ENCODE data around the gene PLEKHA1.

Gene PLEKHA1

DNA sequence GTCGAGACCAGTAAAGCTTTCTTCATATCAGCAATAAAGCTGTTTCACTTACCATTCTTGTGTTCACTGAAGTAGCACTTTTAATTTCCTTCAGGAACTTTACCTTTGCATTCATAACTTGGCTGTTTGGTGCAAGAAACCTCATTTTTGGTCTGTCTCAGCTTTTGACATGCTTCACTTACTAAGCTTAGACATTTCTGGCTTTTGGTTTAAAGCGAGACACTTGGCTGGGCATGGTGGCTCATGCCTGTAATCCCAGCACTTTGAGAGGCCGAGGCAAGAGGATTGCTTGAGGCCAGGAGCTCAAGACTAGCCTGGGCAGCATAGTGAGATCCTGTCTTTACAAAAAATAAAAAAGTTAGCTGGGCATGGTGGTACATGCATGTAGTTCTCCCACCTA is 15.8 kb downstream of the PLEKHA1 start:
- no peak for TF ChIP-seq Cebpa-rat (IDR thresholded peaks at IDR 0.05)
- Histone ChIP-seq H4K20me1 (peaks cover 0 to 46% (median 0%) of the 10 kb centered on the region in 11 experiments; a peak in 6 of 22 replicates), H3K9me3 (replicated peaks in 1 of 11) (peaks cover 0 to 5% (median 0%) of the 10 kb centered on the region in 11 experiments; a peak in 2 of 22 replicates), H3K27me3 (no peaks in the 10 kb centered on the region), H3K4me2 (peak overlapping the region in 4 of 11 experiments; percentile 8 to 34 (median 20); a peak in 4 of 22 replicates), H3K4me1 (peaks cover 0 to 16% (median 3%) of the 10 kb centered on the region in 10 experiments; a peak in 7 of 20 replicates), H3K4me3 (no peak overlapping the region), H3K27ac (no peak overlapping the region), H3K9ac (no peak overlapping the region), H3K36me3 (peaks cover 0 to 18% (median 11%) of the 10 kb centered on the region in 11 experiments; a peak in 10 of 22 replicates)

DNA sequence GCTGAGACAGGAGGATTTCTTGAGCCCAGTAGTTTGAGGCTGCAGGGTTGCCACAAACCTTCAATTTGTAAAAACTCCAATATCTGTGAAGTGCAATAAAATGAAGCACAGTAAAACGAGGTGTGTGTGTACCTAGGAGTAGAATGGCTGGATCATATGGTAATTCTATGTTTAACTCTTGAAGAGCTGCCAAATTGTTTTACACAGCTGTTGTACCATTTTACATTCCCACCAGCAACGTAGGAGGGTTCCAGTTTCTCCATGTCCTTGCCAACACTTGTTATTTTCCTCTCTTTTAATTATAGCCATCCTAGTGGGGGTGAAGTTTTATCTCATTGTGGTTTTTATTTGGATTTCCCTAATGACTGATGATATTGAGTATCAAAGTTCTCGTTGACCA is 16.2 kb downstream of the PLEKHA1 start:
- Histone ChIP-seq H3K36me3 (peaks cover 0 to 18% (median 11%) of the 10 kb centered on the region in 11 experiments; a peak in 10 of 22 replicates), H3K4me1 (peaks cover 0 to 16% (median 3%) of the 10 kb centered on the region in 10 experiments; a peak in 7 of 20 replicates), H3K27me3 (no peaks in the 10 kb centered on the region), H4K20me1 (peaks cover 0 to 43% (median 0%) of the 10 kb centered on the region in 11 experiments; a peak in 5 of 22 replicates), H3K9me3 (replicated peaks in 1 of 11) (peaks cover 0 to 5% (median 0%) of the 10 kb centered on the region in 11 experiments; a peak in 2 of 22 replicates), H3K27ac (no peak overlapping the region), H3K9ac (no peak overlapping the region), H3K4me3 (no peak overlapping the region), H3K4me2 (peak overlapping the region in 4 of 11 experiments; percentile 8 to 34 (median 20); a peak in 2 of 22 replicates)
- no peak for TF ChIP-seq Cebpa-rat (IDR thresholded peaks at IDR 0.05)

DNA sequence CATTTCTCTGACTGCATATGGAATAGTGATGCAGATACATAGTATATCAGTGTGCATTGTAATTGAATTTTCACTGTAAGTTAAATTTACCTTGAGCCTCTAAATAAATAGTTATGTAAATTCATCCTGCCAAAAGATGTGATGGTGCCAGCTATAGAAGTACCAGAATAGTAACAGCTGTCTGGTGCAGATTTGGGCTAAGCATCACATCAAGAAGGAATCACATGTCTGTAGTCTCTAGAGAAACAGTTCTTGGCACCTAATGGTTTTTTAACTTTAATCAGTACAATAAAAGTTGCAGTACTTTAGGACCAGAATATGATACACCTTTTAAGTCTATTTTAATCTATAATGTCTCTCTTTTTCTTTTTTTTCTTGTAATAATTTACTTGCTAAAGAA is 17.4 kb downstream of the PLEKHA1 start:
- H3K4me2 ChIP-seq = peak overlapping the region in 1 of 11 experiments; percentile 6; a peak in 2 of 22 replicates
- no peak overlapping the region for H3K4me3 ChIP-seq
- no peak for TF ChIP-seq Cebpa-rat (IDR thresholded peaks at IDR 0.05)
- H4K20me1 ChIP-seq = peaks cover 0 to 33% (median 0%) of the 10 kb centered on the region in 11 experiments; a peak in 5 of 22 replicates
- H3K4me1 ChIP-seq = peaks cover 0 to 16% (median 3%) of the 10 kb centered on the region in 10 experiments; a peak in 7 of 20 replicates
- peaks cover 0 to 5% (median 0%) of the 10 kb centered on the region in 11 experiments; a peak in 2 of 22 replicates for H3K9me3 ChIP-seq (replicated peaks in 1 of 11)
- H3K27me3 ChIP-seq = no peaks in the 10 kb centered on the region
- H3K9ac ChIP-seq = no peak overlapping the region
- H3K27ac ChIP-seq = no peak overlapping the region
- H3K36me3 ChIP-seq = peaks cover 0 to 22% (median 11%) of the 10 kb centered on the region in 11 experiments; a peak in 10 of 22 replicates

DNA sequence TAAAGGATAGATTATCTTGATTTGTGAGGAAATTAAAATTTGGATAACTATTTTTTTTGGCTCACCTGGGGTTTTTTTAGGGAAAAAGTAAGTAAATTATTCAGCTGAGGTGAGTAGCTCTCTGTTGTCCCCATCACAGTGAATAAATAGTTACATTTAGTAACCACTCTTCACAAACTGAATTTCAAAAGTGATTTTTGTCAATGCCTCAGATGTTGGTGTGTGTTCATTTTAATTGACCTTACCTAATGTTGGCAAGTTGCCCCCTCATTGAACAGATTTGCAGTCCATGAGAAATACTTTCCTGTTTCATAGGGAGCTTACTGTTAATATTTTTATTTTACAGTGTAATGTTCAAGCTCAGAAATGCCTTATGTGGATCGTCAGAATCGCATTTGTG is 18.3 kb downstream of the PLEKHA1 start:
- peaks cover 0 to 5% (median 0%) of the 10 kb centered on the region in 11 experiments; a peak in 2 of 22 replicates for H3K9me3 ChIP-seq (replicated peaks in 1 of 11)
- peaks cover 0 to 28% (median 0%) of the 10 kb centered on the region in 11 experiments; a peak in 5 of 22 replicates for H4K20me1 ChIP-seq
- H3K27me3 ChIP-seq = no peaks in the 10 kb centered on the region
- H3K4me2 ChIP-seq = no peak overlapping the region
- H3K4me3 ChIP-seq = no peak overlapping the region
- H3K36me3 ChIP-seq = peaks cover 0 to 30% (median 11%) of the 10 kb centered on the region in 11 experiments; a peak in 10 of 22 replicates
- no peak overlapping the region for H3K27ac ChIP-seq
- no peak for TF ChIP-seq Cebpa-rat (IDR thresholded peaks at IDR 0.05)
- peaks cover 0 to 16% (median 3%) of the 10 kb centered on the region in 10 experiments; a peak in 7 of 20 replicates for H3K4me1 ChIP-seq
- no peak overlapping the region for H3K9ac ChIP-seq

DNA sequence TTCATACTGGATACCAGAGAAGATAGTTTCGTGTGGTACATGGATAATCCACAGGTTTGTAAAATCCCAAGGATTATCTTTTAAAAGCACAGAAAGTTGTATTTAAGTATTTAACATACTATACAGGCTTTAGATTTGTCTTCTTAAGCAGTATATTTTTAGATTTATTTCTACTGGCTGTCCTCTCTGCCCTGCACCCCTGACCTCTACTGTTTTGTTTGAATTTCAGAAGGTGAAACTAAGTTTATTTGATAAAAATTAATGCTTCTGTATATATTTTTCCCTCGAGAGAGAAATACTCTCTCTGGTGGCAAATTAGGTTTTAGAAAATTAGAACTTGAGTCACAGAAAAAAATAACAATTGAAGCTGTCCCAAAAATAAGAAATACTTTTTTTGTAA is 18.8 kb downstream of the PLEKHA1 start:
- Histone ChIP-seq H4K20me1 (peaks cover 0 to 23% (median 0%) of the 10 kb centered on the region in 11 experiments; a peak in 5 of 22 replicates), H3K27ac (no peak overlapping the region), H3K4me1 (peaks cover 0 to 16% (median 3%) of the 10 kb centered on the region in 10 experiments; a peak in 7 of 20 replicates), H3K4me3 (no peak overlapping the region), H3K36me3 (peaks cover 0 to 32% (median 11%) of the 10 kb centered on the region in 11 experiments; a peak in 10 of 22 replicates), H3K9me3 (replicated peaks in 1 of 11) (peaks cover 0 to 5% (median 0%) of the 10 kb centered on the region in 11 experiments; a peak in 2 of 22 replicates), H3K27me3 (no peaks in the 10 kb centered on the region), H3K9ac (no peak overlapping the region), H3K4me2 (no peak overlapping the region)
- no peak for TF ChIP-seq Cebpa-rat (IDR thresholded peaks at IDR 0.05)

- H4K20me1 ChIP-seq = no peaks in the 10 kb centered on the region
- no peak overlapping the region for H3K27ac ChIP-seq
- peak overlapping the region in 1 of 11 experiments; percentile 42; a peak in 1 of 22 replicates for H3K4me2 ChIP-seq
- H3K4me1 ChIP-seq = peaks cover 0 to 37% (median 5%) of the 10 kb centered on the region in 10 experiments; a peak in 8 of 20 replicates
- no peak overlapping the region for H3K4me3 ChIP-seq
- peaks cover 0 to 51% (median 5%) of the 10 kb centered on the region in 11 experiments; a peak in 8 of 22 replicates for H3K36me3 ChIP-seq
- H3K9me3 ChIP-seq (replicated peaks in 1 of 11) = no peaks in the 10 kb centered on the region
- no peak for TF ChIP-seq Cebpa-rat (IDR thresholded peaks at IDR 0.05)
- H3K9ac ChIP-seq = no peak overlapping the region
- no peaks in the 10 kb centered on the region for H3K27me3 ChIP-seq
Measured at GRCh38 chr10:122402548-122403131, 28.1 kb downstream of the PLEKHA1 start.

DNA sequence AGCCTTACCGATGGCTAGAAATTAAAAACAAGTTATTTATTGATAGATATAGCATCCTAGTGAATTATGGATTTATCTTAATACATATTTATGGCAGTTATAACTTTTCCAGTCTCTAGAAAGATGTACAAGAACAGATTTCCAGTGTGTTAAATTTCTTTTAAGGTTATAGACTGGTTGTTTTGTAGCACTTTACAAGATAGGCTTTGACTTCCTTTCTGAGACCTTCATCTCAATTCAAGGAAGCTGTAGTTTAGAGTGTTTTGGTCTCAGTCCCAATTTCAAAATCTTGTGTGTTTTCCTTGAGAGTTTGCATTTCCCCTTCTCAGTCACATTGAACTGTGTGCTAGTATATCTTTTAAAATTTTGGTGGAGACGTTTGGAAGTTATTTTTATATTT is 30.1 kb downstream of the PLEKHA1 start:
- Histone ChIP-seq H3K4me1 (peaks cover 0 to 44% (median 5%) of the 10 kb centered on the region in 10 experiments; a peak in 8 of 20 replicates), H3K4me2 (no peak overlapping the region; a peak in 2 of 22 replicates), H3K9ac (no peak overlapping the region), H4K20me1 (no peaks in the 10 kb centered on the region), H3K36me3 (peaks cover 0 to 38% (median 5%) of the 10 kb centered on the region in 11 experiments; a peak in 8 of 22 replicates), H3K27me3 (no peaks in the 10 kb centered on the region), H3K4me3 (no peak overlapping the region), H3K9me3 (replicated peaks in 1 of 11) (no peaks in the 10 kb centered on the region), H3K27ac (no peak overlapping the region)
- TF ChIP-seq Cebpa-rat (IDR thresholded peaks at IDR 0.05) = no peak

GRCh38 chr10:122407375-122408125 is 33.0 kb downstream of the PLEKHA1 start:
- Histone ChIP-seq H3K4me3 (no peak overlapping the region), H4K20me1 (no peaks in the 10 kb centered on the region), H3K9me3 (replicated peaks in 1 of 11) (no peaks in the 10 kb centered on the region), H3K36me3 (peaks cover 0 to 19% (median 0%) of the 10 kb centered on the region in 11 experiments; a peak in 8 of 22 replicates), H3K27ac (peak overlapping the region in 3 of 11 experiments; percentile 57 to 65 (median 64); a peak in 6 of 22 replicates), H3K9ac (peak overlapping the region in 2 of 11 experiments; percentile 49 to 58; a peak in 3 of 22 replicates), H3K4me2 (peak overlapping the region in 3 of 11 experiments; percentile 55 to 88 (median 80); a peak in 6 of 22 replicates), H3K27me3 (peaks cover 0 to 4% (median 0%) of the 10 kb centered on the region in 11 experiments; a peak in 1 of 22 replicates), H3K4me1 (peaks cover 0 to 33% (median 0%) of the 10 kb centered on the region in 10 experiments; a peak in 6 of 20 replicates)
- TF ChIP-seq Cebpa-rat (IDR thresholded peaks at IDR 0.05) = no peak

All from BLaER1 treated with 17β-estradiol and CSF1 and Interleukin-3, amounts not matched to agents 10 nM and 100 nM (cell line).